B cell (primary cell): Measurements from ENCODE around the gene QRICH2. TPM values are rescaled to one million over a fixed set of nuclear protein-coding genes. Genes with fewer than 3 reads are reported as not detected.
"Not testable (repeated sequence)": the region's sequence is repeated elsewhere in the genome, so short reads cannot be mapped to it uniquely, and the experiment has no call there.

Source experiments
- ATAC-seq: fragments of 200-7000 bp; cut with Tn5 transposase; one replicate; pipeline ENCODE4 v1.10.0; 2021; ENCODE audit warnings: low read depth, mild to moderate bottlenecking, moderate number of reproducible peaks, moderate library complexity
- CTCF ChIA-PET: fragments of 350-600 bp; sonication (Branson Sonifier 250); formaldehyde crosslinking; loops from one replicate; lab custom pipeline; 2021; ENCODE audit warnings: antibody characterized with exemption, inconsistent platforms; lab: Charles Lee
- POLR2A ChIA-PET: fragments of 350-600 bp; sonication (Branson Sonifier 250); formaldehyde crosslinking; loops from one replicate; lab custom pipeline; 2021; ENCODE audit warnings: antibody characterized with exemption; lab: Charles Lee
- DNase-seq: peaks from one replicate; pipeline ENCODE4 v3.0.0; 2013
- H2AFZ ChIP-seq: 2 replicates; pipeline ENCODE4 v1.6.1; 2012; ENCODE audit warnings: mild to moderate bottlenecking, low read depth, low read length; ENCODE audit not compliant: insufficient read depth, poor library complexity, severe bottlenecking
- H3K27ac ChIP-seq, 2 donors: 1 replicate in 1 of 2; 2 replicates in 1 of 2; pipeline ENCODE4 v1.5.1; 2012 to 2013; ENCODE audit warnings: low read length in 2 of 2, mild to moderate bottlenecking in 2 of 2, moderate library complexity in 1 of 2
- H3K27me3 ChIP-seq, 4 experiments: fragments of 200-600 bp in 1 of 4; sonication (generic) in 1 of 4; replicated peaks in 1 of 4; 1 replicate in 2 of 4; 2 replicates in 2 of 4; pipeline versions ENCODE4 v1.6.1 to v1.7.0; 2013 to 2016; ENCODE audit warnings: low read length in 3 of 4, mild to moderate bottlenecking in 2 of 4, mixed read lengths in 1 of 4, moderate library complexity in 1 of 4; ENCODE audit not compliant: insufficient read depth in 4 of 4, control insufficient read depth in 3 of 4; ENCODE audit errors: control extremely low read depth in 1 of 4
- H3K36me3 ChIP-seq, 2 experiments: replicated peaks in 1 of 2; 1 replicate in 1 of 2; 2 replicates in 1 of 2; pipeline versions ENCODE4 v1.6.1 to v1.7.1; 2013; ENCODE audit warnings: low read length in 1 of 2; ENCODE audit not compliant: insufficient read depth in 2 of 2, control insufficient read depth in 1 of 2; ENCODE audit errors: control extremely low read depth in 1 of 2, extremely low read depth in 1 of 2
- H3K4me1 ChIP-seq, 2 donors: fragments of 200-600 bp in 1 of 2; sonication (generic) in 1 of 2; 1 replicate in 1 of 2; 2 replicates in 1 of 2; pipeline versions ENCODE4 v1.5.1 to v1.6.1; 2013 to 2017; ENCODE audit warnings: low read length in 2 of 2; ENCODE audit not compliant: control insufficient read depth in 2 of 2, insufficient read depth in 2 of 2
- H3K4me2 ChIP-seq: replicated peaks from 2 replicates; pipeline ENCODE3; 2012; ENCODE audit warnings: mild to moderate bottlenecking, low read depth, low read length; ENCODE audit not compliant: poor library complexity, severe bottlenecking
- H3K4me3 ChIP-seq, 5 experiments: fragments of 200-600 bp in 1 of 5; sonication (generic) in 1 of 5; 1 replicate in 3 of 5; 2 replicates in 2 of 5; pipeline versions ENCODE4 v1.5.1 to v1.7.0; 2011 to 2016; ENCODE audit warnings: low read length in 4 of 5, mild to moderate bottlenecking in 4 of 5, low read depth in 2 of 5, control low read depth in 1 of 5, moderate library complexity in 1 of 5; ENCODE audit not compliant: insufficient read depth in 1 of 5; ENCODE audit errors: control extremely low read depth in 1 of 5, extremely low read depth in 1 of 5
- H3K79me2 ChIP-seq: fragments of 200-600 bp; sonication (generic); one replicate; pipeline ENCODE4 v1.6.0; 2016; ENCODE audit warnings: low read length; ENCODE audit not compliant: control insufficient read depth, insufficient read depth
- H3K9ac ChIP-seq: fragments of 200-600 bp; sonication (generic); 2 replicates; pipeline ENCODE4 v1.6.1; 2017; ENCODE audit warnings: mild to moderate bottlenecking, low read length, moderate library complexity
- H3K9me3 ChIP-seq, 3 donors: one replicate each; pipeline versions ENCODE4 v1.6.1 to v1.7.1; 2013; ENCODE audit warnings: low read length in 2 of 3; ENCODE audit not compliant: control insufficient read depth in 2 of 3, insufficient read depth in 1 of 3; ENCODE audit errors: control extremely low read depth in 1 of 3
- H4K20me1 ChIP-seq: 2 replicates; pipeline ENCODE4 v1.6.0; 2012; ENCODE audit warnings: mild to moderate bottlenecking, low read length; ENCODE audit not compliant: insufficient read depth, control insufficient read depth, poor library complexity, severe bottlenecking
- H3K27ac Mint-ChIP-seq: one replicate; pipeline ENCODE4 v1.8.0; 2021; ENCODE audit warnings: mixed read lengths
- H3K27me3 Mint-ChIP-seq: one replicate; pipeline ENCODE4 v1.8.0; 2021; ENCODE audit warnings: mixed read lengths
- H3K4me1 Mint-ChIP-seq: one replicate; pipeline ENCODE4 v1.8.0; 2021; ENCODE audit warnings: mixed read lengths
- H3K4me3 Mint-ChIP-seq: one replicate; pipeline ENCODE4 v1.8.0; 2021; ENCODE audit warnings: mixed read lengths
- H3K9me3 Mint-ChIP-seq: one replicate; pipeline ENCODE4 v1.8.0; 2022; ENCODE audit warnings: mixed read lengths; ENCODE audit not compliant: insufficient read depth
- EZH2 ChIP-seq: IDR thresholded peaks from 2 replicates; pipeline ENCODE4 v1.6.1; 2012; ENCODE audit warnings: borderline replicate concordance, low read depth, mild to moderate bottlenecking, moderate library complexity, low read length; ENCODE audit not compliant: insufficient read depth, poor library complexity, severe bottlenecking
- WGBS: methylation state at CpG from one replicate; pipeline ENCODE4 v1.1.5; 2013; ENCODE audit warnings: missing lambda C conversion rate; ENCODE audit not compliant: insufficient coverage; 5-methylcytosine and 5-hydroxymethylcytosine counted together
- intact Hi-C: fragments of 100-400 bp; cut with micrococcal nuclease; formaldehyde crosslinking; loops from one replicate; pipeline ENCODE4 v1.10.0; 2022
- polyA plus RNA-seq: library from polyadenylated mRNA; depleted of rRNA; stranded (reverse); fragments of >200 nt; gene quantifications from 2 replicates; pipeline ENCODE4 v1.2.3, GENCODE V29; 2012
- total RNA-seq, 2 donors: library from RNA; stranded (reverse); fragments of 120-200 nt in 1 of 2; gene quantifications; 1 replicate in 1 of 2; 2 replicates in 1 of 2; pipeline versions ENCODE4 v1.2.3 to v1.2.4, GENCODE V29; 2013 to 2022
- TF ChIP-seq, protein P1 (sequence below): fragments of 200-600 bp; IDR thresholded peaks from one replicate; pipeline ENCODE4 v1.8.0; 2022; ENCODE audit warnings: antibody characterized with exemption, mild to moderate bottlenecking

Gene QRICH2
- total and polyA plus RNA-seq, 2 donors (not counting 1 experiment from before 2014, with no cell fraction given), result 4.4 to 4.5 TPM

GRCh38 chr17:76307299-76307965 lies 644 bp downstream of the QRICH2 start:
- POLR2A ChIA-PET, result no interaction called here

DNA sequence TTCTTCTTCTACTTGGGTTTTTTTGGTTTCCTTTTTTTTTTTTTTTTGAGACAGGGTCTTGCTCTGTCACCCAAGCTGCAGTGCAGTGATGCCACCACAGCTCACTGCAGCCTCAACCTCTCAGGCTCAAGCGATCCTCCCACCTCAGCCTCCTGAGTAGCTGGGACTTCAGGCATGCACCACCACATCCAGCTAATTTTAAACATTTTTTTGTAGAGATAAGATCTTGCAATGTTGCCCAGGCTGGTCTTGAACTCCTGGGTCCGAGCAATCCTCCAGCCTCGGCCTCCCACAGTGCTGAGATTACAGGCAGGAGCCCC lies 3.0 kb downstream of the QRICH2 start:
- H2AFZ ChIP-seq, H3K9ac ChIP-seq, DNase-seq, H4K20me1 ChIP-seq, H3K27me3 ChIP-seq, H3K4me3 Mint-ChIP-seq, H3K4me1 Mint-ChIP-seq, H3K4me1 ChIP-seq, intact Hi-C loops, H3K27me3 Mint-ChIP-seq, H3K36me3 ChIP-seq, H3K9me3 ChIP-seq, H3K9me3 Mint-ChIP-seq, H3K27ac ChIP-seq, H3K4me2 ChIP-seq, H3K79me2 ChIP-seq, ATAC-seq, H3K27ac Mint-ChIP-seq, H3K4me3 ChIP-seq: not testable (repeated sequence)
- ChIA-PET POLR2A (interaction anchor here (0.7 kb wide), 1 partner anchor 150 kb away, joined by 3 read pairs; no protein-coding TSS in a partner anchor), CTCF (interaction anchor here (0.7 to 7.5 kb wide), 9 partner anchors 12 to 320 kb away, joined by 3 to 119 read pairs (median 4); no protein-coding TSS in a partner anchor)
- 100% methylated on average over 3 of the region's 3 CpGs for WGBS

More at GRCh38 chr17:76307299-76307965, 644 bp downstream of the QRICH2 start:
- Mint-ChIP-seq H3K4me1 (peaks cover 3% of the 10 kb centered on the region), H3K9me3 (no peaks in the 10 kb centered on the region), H3K27ac (no peak overlapping the region), H3K27me3 (peaks cover 3% of the 10 kb centered on the region), H3K4me3 (no peak overlapping the region)
- Histone ChIP-seq H3K36me3 (peaks cover 1 to 13% of the 10 kb centered on the region in 2 experiments), H2AFZ (no peak overlapping the region), H4K20me1 (no peaks in the 10 kb centered on the region), H3K4me1 (no peaks in the 10 kb centered on the region), H3K79me2 (no peaks in the 10 kb centered on the region), H3K27ac (no peak overlapping the region), H3K4me3 (no peak overlapping the region), H3K9me3 (no peaks in the 10 kb centered on the region), H3K4me2 (no peak overlapping the region), H3K27me3 (no peaks in the 10 kb centered on the region), H3K9ac (no peak overlapping the region)
- 97% methylated on average over 58 of the region's 58 CpGs for WGBS
- CTCF ChIA-PET, result interaction anchor here (0.6 to 1.6 kb wide), 2 partner anchors 17 to 90 kb away, joined by 3 to 6 read pairs; no protein-coding TSS in a partner anchor
- TF ChIP-seq, protein P1, sequence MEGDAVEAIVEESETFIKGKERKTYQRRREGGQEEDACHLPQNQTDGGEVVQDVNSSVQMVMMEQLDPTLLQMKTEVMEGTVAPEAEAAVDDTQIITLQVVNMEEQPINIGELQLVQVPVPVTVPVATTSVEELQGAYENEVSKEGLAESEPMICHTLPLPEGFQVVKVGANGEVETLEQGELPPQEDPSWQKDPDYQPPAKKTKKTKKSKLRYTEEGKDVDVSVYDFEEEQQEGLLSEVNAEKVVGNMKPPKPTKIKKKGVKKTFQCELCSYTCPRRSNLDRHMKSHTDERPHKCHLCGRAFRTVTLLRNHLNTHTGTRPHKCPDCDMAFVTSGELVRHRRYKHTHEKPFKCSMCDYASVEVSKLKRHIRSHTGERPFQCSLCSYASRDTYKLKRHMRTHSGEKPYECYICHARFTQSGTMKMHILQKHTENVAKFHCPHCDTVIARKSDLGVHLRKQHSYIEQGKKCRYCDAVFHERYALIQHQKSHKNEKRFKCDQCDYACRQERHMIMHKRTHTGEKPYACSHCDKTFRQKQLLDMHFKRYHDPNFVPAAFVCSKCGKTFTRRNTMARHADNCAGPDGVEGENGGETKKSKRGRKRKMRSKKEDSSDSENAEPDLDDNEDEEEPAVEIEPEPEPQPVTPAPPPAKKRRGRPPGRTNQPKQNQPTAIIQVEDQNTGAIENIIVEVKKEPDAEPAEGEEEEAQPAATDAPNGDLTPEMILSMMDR, result no peak
- no peak for TF ChIP-seq EZH2
- intact Hi-C loops, result no loop called here
- no peak for ATAC-seq
- DNase-seq, result no peak
